Fibroblast of skin of scalp (primary cell): Measurements from ENCODE around the gene CFAP100. TPM values are rescaled to one million over a fixed set of nuclear protein-coding genes. Genes with fewer than 3 reads are reported as not detected.

ENCODE experiments used
- DNase-seq: peaks from one replicate; pipeline ENCODE4 v3.0.0-alpha.2; 2013
- polyA plus RNA-seq, 2 experiments: library from polyadenylated mRNA; unstranded; fragments of 120-200 nt; gene quantifications; one replicate each; pipeline ENCODE4 v1.2.1, GENCODE V29; 2013; ENCODE audit not compliant: insufficient read length in 2 of 2

CFAP100 gene
- polyA plus RNA-seq (2013, experiment 1 of 2; ENCODE audit: insufficient read length): not detected
- not detected for polyA plus RNA-seq (2013, experiment 2 of 2; ENCODE audit: insufficient read length)

DNA sequence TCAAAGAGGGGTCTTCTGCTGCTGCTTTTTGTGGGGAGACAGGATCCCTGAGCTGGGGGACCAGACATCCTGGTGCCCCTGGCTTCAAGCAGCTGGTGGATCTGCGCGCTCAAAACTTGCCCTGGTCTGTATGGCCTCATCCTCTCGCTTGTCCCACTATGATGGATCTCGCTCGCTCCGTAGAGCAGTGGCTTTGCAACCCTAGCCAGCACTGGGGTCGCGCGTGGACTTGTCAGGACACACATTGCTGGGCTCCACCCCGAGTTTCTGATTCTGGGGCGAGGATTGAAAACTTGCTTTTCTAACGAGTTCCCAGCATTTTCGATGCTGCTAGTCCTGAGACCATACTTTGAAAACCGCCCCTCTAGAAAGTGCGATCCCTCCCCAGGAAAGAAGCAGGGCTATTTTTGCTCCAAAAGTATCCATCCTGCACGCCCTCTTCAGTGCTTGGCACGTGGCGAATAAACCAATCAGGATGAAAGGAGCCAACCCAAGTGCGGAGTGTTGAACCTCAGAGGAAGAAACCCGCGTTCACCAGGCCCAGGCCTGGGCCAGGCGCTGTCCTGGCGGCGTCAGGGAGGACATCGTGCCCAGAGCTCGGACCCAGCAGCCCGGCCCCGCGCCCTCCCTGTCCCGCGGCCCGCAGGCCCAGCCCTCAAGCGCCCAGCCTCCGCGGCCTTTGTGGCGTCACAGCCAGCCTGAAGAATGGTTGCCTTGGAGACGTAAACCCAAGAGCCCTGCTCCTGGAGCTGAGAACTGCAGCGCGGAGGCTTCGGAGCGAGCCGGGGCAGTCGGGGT is at the start of gene CFAP100:
CFAP100 (plus strand) TSS at position 731 of the 798 bp plus-strand sequence. CDS start 1,092 bp downstream, outside the sequence.
- DNase-seq: peak; percentile 22

DNA sequence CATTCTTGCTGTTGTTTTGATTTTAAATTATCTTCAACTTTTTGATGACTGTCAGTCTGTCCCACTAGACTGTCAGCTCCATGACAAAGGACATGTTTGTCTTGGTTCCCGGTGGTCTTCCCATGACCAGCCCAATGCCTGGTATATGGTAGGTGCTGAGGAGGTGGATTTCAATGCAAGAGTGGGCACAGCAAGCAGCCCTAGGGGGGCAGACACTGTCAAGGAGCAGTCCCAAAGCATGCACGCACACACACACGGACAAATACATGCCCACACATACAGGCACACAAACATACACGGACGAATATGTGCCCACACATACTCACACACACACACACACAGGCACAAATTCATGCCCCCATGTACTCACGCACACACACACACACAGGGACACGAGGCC is 49.5 kb upstream of the CFAP100 start:
- no peak for DNase-seq

DNA sequence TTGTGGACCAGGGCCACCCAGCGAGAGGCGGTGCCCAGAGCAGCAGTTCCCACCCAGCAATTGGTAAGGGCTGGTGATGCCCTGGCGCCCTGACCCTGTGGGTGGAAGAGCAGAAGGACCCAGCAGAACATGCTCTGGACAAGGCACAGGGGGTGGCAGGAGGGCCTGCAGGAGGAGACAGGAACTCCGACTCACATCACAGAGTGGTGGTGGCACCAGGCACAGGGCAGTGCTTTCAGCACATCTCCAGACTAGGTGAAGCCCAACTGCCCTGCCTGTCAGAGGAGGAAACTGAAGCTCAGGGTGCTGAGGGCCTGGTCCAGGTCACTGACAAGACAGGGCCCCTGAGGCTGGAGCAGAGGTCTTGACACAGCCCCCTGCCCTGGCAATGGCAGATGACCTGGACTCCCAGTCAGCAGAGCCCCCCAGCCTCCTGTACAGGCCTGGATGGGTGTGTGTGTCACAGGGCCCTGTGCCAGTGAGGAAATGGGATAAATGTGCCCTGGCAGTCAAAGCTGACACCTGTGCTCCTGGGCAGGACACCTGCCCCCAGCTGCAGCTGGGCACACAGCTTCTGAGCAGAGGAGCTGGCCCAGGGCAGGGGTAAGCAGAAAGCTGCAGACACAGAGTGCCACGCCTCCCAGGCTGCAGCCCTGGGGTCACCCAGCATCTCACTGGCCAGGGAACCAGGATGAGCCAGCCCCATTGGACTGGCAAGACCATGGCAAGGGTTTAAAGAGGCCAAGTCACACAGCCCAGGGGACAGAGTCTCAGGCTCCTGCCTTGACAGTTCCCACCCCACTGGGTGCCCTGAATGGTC is 48.9 kb upstream of the CFAP100 start:
- no peak for DNase-seq

DNA sequence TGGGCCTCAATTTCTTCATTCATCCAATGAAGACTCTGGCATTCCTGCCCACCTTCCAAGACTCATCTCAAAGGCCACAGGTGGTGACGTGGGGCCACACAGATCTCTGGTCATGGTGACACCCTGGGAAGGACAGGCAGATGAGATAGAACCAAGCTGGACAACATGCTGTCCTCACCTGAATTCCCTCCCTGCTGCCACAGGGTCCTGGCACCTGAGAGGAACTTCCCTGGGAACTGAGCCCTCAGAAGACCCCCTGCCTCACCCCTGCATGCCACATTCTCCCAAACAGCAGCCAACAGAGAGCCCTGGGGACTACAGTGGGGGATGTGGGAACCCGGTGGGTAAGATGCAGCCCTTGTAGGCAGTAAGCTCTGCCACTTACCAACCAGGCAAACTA is 48.2 kb upstream of the CFAP100 start:
- DNase-seq: no peak

DNA sequence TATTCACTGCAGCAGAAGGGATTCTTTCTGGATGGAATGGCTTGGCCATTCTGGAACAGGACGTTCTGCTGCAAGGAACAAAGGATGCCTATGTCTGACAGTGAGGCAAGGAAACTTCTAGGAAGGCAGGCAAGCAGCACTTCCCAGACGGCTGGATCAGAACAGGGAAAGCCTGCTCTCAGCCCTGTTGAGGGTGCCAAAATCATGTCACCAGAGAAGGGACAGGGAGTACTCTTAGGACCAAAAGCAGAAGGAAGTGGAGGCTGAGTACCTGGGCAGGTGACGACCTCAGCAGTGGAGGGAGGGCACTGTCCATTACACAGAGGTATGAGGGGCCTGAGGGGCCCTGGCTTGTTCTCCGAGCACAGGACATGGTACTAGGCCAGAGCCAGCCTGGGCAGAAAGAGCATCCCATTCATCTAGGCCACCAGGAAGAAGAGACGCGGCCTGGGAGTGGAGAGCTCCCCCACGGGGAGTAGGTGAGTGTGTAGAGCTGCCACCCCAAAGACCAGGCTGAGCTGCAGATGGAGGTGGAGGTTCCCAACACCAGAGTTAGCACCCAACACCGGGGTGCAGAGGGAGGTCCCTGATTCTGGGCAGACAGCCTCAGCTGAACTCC is 47.1 kb upstream of the CFAP100 start:
- no peak for DNase-seq

DNA sequence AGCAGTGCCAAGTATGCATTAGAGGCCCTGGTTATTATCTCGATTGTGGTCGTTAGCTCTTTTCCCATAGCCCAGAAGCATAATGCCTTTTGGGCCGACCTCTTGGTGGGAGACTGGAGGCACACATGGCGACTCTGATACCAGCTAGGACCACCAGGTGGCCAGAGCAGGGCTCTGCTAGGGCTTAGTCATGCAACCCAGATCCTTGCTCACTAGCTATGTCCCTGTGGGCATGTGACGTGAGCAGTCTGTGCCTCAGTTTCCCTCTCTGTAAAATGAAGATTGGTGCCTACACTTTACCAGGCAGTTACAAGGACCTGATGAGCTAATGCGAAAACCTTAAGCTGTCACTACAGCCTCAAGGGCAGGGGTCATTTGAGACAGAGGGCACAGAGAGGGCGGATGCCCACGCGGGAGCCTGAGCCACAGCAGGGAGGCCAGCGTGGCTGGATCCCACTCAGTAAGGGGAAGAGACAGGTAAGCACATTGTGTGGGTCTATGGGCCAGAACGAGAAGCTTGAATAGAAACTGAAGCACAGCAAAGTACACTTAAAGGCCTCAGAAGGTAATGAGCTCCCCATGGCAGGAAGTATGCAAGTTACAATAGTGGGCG is 46.3 kb upstream of the CFAP100 start:
- no peak for DNase-seq

DNA sequence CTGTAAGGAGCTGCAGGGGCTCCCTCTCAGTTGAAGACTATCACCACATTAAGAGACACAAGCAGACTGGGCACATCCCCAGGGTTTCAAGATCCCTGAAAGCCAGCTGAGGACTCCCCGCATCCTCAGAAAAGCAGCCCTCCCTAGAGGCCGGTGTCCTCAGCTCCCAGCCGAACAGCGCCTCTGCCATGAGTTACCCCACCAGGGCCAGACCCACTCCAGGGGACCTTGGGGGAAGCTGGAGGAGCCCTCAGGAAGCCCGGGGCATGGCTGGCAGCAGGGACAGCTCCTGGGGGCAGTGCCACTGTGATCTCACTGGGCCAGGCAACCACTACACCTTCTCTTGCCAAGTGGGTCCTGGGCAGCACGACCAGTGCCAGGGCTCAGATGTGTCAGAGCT is 45.6 kb upstream of the CFAP100 start:
- DNase-seq: no peak

DNA sequence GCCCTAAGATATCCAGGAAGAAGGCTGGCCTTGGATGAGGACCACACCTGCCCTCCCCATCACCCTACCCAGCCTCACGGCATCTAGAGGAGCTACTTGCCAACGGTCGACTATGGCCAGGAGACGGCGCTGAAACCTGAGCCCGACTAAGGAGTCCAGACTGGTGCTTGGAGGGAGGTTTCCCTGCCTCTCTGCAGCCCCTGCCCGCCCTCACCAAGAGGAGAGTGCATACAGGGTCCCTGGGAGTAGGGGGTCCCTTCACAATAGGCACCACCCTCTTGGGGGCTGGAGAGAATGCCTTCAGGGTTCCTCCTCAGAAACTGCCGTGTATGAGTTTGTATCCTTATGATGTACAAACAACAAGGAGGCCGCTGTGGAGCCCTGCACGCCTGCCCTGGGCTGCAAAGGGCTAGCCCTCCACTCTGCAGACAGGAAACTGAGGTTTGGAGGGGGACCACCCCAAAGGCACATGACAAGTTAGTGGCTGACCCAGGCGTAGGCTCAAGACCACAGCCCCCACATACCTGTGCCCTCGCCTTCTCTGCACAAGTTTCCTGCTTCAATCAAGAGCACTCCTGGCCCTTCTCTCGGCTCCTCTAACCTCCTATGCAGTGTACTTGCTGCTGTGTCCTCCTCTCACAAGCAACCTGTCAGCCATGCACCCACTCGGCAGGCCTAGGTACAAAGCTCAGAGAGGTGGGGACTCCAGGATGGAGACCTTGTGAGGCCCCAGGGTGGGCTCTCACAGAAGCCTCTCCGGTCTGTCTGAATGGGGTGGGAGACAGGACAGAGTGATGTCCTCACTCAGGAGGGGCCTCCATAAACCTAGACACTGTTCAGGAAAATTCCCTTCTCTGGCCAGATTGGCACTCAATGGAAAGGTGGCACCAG is 44.9 kb upstream of the CFAP100 start:
- no peak for DNase-seq

DNA sequence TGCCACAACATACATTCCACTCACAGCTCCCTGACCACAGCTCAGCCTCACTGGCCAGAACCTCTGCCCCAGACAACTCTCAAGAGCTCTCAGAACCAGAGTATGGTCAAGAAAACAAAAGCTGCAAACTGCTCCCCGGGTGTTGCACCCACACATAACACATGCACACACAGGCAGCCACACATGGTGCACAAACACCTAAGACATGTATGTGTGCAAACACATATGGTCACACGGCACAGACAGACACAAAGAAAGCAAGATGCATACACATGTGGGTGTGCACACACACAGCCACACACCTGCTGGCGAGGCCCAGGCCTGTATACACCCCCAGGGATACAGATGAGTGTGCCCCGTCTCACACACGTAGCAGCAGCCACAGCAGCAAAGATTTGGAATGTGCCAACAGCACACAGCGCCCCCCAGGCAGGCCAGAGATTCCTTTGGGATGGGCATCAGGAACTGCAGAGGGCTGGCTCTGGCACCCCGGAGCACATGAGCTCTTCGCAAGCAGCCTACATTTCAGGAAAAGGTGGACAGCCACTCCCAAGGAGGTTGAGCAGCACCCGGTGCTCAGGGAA is 44.1 kb upstream of the CFAP100 start:
- no peak for DNase-seq

DNA sequence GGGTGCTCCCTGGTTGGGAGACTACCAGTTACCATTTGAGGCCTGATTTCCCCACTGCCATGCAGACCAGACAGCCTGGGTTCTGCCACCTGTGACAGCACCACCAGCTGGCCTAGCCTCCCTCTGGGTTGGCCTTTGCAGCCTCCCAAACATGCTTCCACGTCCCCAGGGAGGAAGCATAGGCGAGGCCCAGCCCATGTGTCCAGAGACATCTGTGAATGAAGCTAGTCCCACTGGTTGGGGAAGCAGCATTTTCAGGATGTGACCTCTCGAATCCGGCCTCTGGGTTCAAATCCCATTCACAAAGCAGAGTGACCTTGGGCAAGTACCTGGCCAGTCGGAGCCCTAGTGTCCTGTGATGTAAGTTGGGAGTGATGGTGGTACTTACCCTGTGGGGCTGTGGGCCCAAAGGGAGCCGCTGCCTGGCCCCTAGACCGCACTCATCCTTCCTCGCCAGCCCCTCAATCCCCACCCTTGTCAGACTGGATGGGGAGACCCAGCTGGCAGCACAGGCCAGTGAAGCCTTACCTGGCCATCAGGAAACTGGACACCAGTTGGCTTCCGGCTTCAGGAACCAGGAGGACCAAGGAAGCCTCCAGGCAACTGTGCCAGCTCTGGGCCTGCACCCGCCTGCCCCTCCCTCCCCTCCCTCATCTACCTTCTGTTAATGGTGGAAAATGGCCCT is 43.5 kb upstream of the CFAP100 start:
- DNase-seq: no peak

DNA sequence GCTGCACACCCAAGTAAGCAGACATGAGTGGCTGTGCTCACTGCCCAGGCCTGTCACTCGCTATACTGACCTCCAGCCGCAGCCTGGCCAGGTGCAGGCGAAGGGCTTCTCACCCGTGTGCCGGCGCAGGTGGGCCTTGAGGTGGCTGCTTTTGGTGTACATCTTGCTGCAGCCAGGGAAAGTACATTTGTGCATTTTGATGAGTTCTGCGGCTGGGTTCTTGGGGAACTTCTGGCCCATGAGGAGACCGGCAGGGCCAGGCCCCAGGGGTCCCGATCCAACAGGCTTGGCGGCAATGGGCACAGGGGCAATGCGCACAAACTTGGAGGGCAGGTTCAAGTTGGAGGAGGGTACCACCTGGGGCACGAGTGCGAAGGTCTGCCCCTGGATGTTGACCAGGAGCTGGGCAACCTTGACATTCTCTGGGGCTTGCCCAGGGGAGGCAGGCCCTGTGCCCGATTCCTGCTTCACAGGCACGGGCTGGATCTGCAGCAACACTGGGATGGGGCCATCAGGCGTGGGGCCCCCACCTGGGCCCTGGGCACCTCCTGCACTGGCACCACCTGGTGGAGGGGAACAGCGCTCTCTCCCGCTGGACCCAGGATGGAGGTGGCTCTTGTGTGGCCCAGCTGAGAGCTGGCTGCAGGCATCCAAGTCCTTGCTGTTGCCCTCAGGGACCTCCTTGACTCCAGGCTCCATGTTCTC is 42.8 kb upstream of the CFAP100 start:
- DNase-seq: no peak

DNA sequence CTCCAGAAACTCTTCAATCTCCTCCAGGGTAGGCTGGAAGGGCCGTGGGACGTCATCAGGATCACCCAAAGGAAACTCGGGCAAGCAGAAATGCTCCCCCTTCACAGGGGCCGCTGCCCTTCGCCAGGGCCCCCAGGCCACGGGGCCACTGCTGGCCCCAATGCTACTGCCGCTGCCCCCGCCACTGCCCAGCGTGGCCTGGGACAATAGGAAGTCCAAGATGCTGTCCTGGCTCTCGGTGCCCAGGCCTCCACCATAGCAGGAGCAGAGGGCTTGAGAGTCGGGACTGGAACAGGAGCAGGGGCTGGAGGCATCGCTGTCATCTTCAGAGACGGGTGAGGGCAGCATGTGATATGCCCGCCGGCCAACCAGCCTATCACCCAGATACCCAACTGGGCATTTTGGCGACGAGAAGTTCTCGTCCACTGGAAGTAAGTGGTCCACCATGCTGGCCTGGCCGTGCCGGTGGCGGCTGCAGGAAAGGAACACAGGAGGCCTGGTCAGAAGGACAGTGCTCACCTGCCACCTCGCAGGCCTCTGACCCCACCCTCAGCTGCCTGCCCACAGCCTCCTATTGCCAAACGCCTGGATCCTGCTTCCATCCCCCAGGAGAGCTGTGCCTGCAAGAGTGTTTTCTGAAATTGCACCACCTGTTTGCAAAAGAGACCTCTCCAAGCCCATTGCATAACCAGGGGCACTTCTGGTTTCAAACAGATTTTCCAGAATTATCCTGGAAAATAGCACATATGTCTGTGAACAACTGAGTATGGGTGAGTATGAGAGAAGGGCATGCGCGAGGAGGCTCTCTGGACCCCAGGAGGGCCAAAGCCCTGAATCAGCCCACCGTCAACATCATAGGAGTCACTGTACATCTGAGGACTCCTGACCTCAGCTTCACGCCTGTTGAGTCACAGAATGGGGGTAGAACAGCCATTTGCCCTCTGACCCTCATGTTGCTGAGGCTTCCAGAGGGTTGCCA is 41.9 kb upstream of the CFAP100 start:
- no peak for DNase-seq

DNA sequence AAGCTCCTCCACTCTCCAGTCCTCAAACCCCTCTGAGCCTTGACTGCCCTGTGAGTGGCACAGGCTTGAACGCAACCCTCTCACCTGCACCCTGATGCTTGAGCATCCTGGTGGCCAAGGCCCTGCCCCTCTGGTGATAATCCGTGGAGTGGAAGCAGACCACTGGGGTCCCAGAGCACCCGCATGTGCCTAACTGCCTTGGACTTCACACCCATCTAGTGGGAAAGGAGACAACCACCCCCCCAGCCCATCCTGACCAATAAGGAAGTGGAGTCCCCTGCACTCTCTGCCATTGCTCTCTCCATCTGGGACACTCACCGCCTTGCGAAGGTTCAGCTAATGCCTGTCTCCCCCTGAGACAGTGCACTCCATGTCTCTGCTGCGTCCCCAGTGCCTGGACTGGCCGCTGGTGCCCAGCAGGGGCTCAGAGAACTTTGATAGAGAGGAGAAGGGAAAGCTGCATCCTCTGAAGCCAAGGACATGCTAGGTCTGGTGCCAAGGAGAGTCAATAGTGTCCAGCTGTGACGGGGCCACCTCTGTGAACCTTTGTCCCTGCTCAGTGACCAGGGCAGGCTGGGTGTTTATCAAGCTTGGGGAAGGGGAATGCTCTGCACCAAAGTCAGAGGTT is 40.9 kb upstream of the CFAP100 start:
- DNase-seq: no peak

DNA sequence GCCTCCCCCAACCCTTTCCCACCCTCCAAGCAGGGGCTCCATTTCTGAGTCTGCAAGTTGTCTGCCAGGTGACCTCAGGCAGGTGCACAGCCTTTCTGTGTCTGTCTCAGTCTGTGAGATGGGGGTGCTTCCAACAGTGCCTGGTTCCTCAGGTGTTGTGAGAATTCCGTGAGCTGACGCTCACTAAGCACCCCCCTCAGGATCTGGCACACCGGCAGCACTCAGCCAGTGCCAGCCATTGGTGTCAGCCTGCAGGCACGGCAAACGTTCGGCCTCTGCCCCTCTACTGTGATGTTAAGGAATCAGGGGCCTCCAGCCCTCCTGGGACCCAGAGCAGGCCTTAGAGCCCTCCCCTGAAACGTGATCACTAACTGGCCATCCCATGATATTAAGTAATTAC is 39.9 kb upstream of the CFAP100 start:
- DNase-seq: no peak

DNA sequence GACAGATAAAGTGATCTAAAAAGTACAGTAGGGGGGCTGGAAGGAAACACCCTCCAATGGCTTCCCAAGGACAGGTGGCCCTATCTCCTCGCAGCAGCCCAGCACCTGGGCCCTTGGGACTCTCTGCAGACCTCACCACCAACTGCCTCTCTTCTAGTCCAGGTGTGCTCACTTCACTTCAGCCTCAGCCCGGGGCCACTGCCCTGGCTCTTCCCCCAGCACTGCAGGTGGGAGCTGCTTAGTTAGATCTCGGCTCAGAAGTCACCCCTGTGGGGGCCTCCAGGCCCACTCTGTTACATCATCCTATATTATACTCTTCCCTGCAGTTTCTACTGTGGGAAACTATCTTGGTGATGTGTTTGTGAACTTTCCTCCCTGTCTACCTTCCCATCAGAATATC is 39.5 kb upstream of the CFAP100 start:
- DNase-seq: no peak

DNA sequence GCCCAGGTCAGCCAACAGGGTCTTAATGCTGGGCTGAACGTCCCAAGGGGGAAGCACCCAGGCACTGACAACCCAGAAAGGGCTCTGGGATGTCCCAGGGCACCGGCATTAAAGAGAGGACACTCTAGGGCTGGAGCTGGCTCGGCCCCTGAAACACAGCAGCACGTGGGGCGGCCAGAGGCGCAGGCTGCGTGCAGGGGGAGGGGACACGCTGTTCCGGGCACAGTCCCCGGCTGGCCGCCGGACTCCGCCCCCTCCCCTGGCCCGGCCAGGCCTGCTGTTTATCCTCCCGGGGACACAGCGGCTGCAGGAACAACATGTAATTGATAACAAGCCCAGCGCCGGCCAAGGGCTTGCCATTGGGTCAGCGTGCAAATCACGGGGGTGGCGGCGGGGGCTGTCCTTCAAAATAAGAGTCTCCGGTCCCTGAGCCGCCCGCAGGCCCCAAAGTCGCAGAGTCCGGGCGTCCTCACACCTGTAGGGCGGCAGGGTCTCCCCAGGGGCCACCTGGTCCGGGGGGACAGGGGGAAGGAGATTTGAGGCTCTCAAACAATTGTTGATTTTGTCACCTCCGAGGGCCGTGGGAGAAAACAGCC is 38.8 kb upstream of the CFAP100 start:
- DNase-seq: peak; percentile 38

DNA sequence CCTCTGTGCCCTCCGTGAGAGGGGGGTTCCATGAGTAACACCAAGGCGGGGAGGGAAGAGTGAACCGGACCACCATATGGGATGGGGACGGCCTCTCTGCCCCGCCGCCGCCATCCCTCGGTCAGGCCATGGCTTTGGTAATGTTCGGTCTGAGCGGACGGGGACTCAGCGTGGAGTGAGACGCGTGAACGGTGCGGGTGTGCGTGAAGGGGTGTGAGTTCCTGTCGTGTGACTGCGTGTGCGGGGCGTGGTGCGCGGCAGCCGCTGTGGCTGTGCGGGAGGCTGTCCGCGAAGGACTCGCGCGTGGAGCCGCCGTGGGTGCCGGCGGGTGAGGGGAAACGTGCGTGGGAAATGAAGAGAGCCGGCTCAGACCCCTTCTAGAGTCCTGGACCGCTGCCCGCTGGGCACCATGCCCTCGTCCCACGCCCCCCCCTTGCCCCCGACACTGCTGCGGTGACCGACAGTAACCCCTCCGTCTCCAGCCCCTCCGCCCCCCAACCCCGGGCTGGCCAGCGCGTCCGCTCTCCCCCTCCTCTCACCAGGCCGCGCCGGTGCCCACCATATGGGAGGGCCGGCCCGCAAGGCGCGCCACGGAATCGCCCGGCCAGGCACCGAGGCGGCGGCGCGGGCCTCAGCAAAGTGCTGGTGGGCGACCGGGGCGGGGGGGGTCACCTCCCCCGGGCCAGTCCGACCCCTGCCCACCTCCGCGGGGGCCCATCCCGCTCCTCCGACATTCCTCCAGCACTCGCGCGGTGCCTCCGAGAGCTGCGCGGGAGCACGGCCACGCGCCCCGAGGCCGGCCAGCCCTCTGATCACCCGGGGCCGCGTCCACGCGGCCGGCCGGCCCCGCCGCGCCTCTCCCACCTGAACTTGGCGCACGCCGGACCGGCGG is 38.1 kb upstream of the CFAP100 start:
- DNase-seq: no peak
